Measurements from ENCODE around the gene ARHGAP19.
A peak's percentile ranks its signal among the peaks of the same experiment; 100 is the strongest.
"Not testable (repeated sequence)": the region's sequence is repeated elsewhere in the genome, so short reads cannot be mapped to it uniquely, and the experiment has no call there.

Gene ARHGAP19

GRCh38 chr10:97280783-97281182 is 11.7 kb downstream of the ARHGAP19 start:
- no peak for DNase-seq (ENCODE audit: low spot score)

- no peak for DNase-seq (ENCODE audit: low spot score)
Observed at GRCh38 chr10:97279121-97279815, 13.2 kb downstream of the ARHGAP19 start.

GRCh38 chr10:97278491-97278989 is 13.9 kb downstream of the ARHGAP19 start:
- DNase-seq (ENCODE audit: low spot score) = peak; percentile 67

GRCh38 chr10:97277551-97277950 is 14.9 kb downstream of the ARHGAP19 start:
- no peak for DNase-seq (ENCODE audit: low spot score)

GRCh38 chr10:97274828-97275227 is 17.6 kb downstream of the ARHGAP19 start:
- no peak for DNase-seq (ENCODE audit: low spot score)

GRCh38 chr10:97273700-97274099 is 18.7 kb downstream of the ARHGAP19 start:
- no peak for DNase-seq (ENCODE audit: low spot score)

GRCh38 chr10:97270523-97271154 is 21.8 kb downstream of the ARHGAP19 start:
- DNase-seq (ENCODE audit: low spot score) = no peak

GRCh38 chr10:97267671-97268070 is 24.8 kb downstream of the ARHGAP19 start:
- no peak for DNase-seq (ENCODE audit: low spot score)

- not testable (repeated sequence) for DNase-seq (ENCODE audit: low spot score)
Observed at GRCh38 chr10:97265095-97265494, 27.3 kb downstream of the ARHGAP19 start.

GRCh38 chr10:97263971-97264370 is 28.5 kb downstream of the ARHGAP19 start:
- DNase-seq (ENCODE audit: low spot score) = no peak

- no peak for DNase-seq (ENCODE audit: low spot score)
Observed at GRCh38 chr10:97261656-97262055, 30.8 kb downstream of the ARHGAP19 start.

GRCh38 chr10:97261183-97261582 is 31.3 kb downstream of the ARHGAP19 start:
- DNase-seq (ENCODE audit: low spot score) = no peak

- no peak for DNase-seq (ENCODE audit: low spot score)
Observed at GRCh38 chr10:97259119-97259518, 33.3 kb downstream of the ARHGAP19 start.

- DNase-seq (ENCODE audit: low spot score) = peak; percentile 12
Observed at GRCh38 chr10:97256356-97256755, 36.1 kb downstream of the ARHGAP19 start.

- DNase-seq (ENCODE audit: low spot score) = no peak
Observed at GRCh38 chr10:97255512-97256293, 36.7 kb downstream of the ARHGAP19 start.

- no peak for DNase-seq (ENCODE audit: low spot score)
Observed at GRCh38 chr10:97254694-97255093, 37.7 kb downstream of the ARHGAP19 start.

- DNase-seq (ENCODE audit: low spot score) = no peak
Observed at GRCh38 chr10:97250952-97251351, 41.5 kb downstream of the ARHGAP19 start.

- DNase-seq (ENCODE audit: low spot score) = no peak
Observed at GRCh38 chr10:97243836-97244235, 48.6 kb downstream of the ARHGAP19 start.

GRCh38 chr10:97238855-97239254 is 53.6 kb downstream of the ARHGAP19 start:
- no peak for DNase-seq (ENCODE audit: low spot score)

- no peak for DNase-seq (ENCODE audit: low spot score)
Observed at GRCh38 chr10:97235353-97235752, 57.1 kb downstream of the ARHGAP19 start.

- peak; percentile 31 for DNase-seq (ENCODE audit: low spot score)
Observed at GRCh38 chr10:97234400-97234799, 58.0 kb downstream of the ARHGAP19 start.

- DNase-seq (ENCODE audit: low spot score) = no peak
Observed at GRCh38 chr10:97230146-97230545, 62.3 kb downstream of the ARHGAP19 start.
